Vagina (tissue), 2 donors: ENCODE measurements around the gene TAOK3.

Source experiments
- POLR2A ChIP-seq, 2 donors: fragments of 450-650 bp; IDR thresholded peaks; one replicate each; pipeline ENCODE4 v1.6.1; 2017; ENCODE audit warnings: antibody characterized with exemption in 2 of 2, mild to moderate bottlenecking in 2 of 2, moderate library complexity in 2 of 2
- POLR2AphosphoS5 ChIP-seq, 2 donors: sonication (generic); formaldehyde crosslinking; IDR thresholded peaks; one replicate each; pipeline ENCODE4 v1.9.0; 2017; ENCODE audit warnings: antibody characterized with exemption in 2 of 2, mild to moderate bottlenecking in 2 of 2, low read depth in 1 of 2; ENCODE audit not compliant: insufficient read depth in 1 of 2
- TF ChIP-seq, protein P1 (sequence below), 3 experiments: fragments of 450-650 bp in 2 of 3; fragments of 200-600 bp in 1 of 3; sonication (generic) in 1 of 3; IDR thresholded peaks; one replicate each; pipeline ENCODE4 v1.5.1; 2017 to 2019; ENCODE audit warnings: antibody characterized with exemption in 3 of 3, mild to moderate bottlenecking in 2 of 3, moderate library complexity in 2 of 3

DNA sequence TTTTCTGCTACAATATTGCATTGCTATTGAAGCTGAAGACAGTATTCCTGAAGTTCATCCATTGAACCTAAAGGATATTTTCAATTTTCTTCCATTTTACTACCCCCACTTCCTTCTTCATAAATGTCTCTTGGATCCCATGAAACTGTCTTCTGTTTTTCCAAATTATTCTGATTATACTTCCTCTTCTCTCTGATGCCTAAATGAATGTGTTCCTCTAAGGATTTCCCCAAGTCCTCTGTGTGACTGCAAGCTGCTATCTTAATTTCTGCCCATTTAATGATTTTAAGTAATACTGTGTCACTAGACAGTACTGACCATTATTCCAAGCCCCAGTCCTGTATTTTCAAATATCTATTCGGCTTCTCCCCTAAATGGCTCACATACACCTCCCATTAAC lies 102.9 kb downstream of the TAOK3 start:
- TF ChIP-seq, protein P1, sequence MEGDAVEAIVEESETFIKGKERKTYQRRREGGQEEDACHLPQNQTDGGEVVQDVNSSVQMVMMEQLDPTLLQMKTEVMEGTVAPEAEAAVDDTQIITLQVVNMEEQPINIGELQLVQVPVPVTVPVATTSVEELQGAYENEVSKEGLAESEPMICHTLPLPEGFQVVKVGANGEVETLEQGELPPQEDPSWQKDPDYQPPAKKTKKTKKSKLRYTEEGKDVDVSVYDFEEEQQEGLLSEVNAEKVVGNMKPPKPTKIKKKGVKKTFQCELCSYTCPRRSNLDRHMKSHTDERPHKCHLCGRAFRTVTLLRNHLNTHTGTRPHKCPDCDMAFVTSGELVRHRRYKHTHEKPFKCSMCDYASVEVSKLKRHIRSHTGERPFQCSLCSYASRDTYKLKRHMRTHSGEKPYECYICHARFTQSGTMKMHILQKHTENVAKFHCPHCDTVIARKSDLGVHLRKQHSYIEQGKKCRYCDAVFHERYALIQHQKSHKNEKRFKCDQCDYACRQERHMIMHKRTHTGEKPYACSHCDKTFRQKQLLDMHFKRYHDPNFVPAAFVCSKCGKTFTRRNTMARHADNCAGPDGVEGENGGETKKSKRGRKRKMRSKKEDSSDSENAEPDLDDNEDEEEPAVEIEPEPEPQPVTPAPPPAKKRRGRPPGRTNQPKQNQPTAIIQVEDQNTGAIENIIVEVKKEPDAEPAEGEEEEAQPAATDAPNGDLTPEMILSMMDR (IDR thresholded peaks at IDR 0.05), result no peak
- no peak for TF ChIP-seq POLR2A (IDR thresholded peaks at IDR 0.05)
- TF ChIP-seq POLR2AphosphoS5 (IDR thresholded peaks at IDR 0.05; ENCODE audit: insufficient read depth in 1 of 2, low read depth in 1 of 2), result no peak
